Measurements from ENCODE around the gene DYRK2. TPM values are rescaled to one million over a fixed set of nuclear protein-coding genes. Genes with fewer than 3 reads are reported as not detected.

The DYRK2 gene
- total and polyA plus RNA-seq, 2 experiments from 2014 or later = 7.1 to 34.1 TPM

DNA sequence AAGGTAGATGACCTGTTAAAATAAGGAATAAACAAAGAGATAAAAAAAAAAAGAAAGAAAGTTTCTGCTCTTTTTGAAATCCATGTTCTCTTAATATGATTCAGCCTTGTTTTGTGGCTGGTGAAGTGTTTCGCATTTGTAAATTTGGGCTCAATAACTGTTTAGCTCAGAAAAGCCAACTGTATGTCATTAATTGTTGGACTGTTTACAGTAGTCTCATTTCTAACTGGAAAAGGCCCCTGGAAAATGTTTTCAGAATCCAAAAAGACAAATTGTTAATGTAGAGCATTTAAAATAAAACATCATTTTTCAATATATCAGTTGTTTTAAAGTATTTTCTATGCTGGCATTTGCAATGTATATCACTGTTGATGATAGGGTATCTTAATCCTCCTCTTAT lies 47.4 kb upstream of the DYRK2 start (continued):
- TF ChIP-seq, protein P1, sequence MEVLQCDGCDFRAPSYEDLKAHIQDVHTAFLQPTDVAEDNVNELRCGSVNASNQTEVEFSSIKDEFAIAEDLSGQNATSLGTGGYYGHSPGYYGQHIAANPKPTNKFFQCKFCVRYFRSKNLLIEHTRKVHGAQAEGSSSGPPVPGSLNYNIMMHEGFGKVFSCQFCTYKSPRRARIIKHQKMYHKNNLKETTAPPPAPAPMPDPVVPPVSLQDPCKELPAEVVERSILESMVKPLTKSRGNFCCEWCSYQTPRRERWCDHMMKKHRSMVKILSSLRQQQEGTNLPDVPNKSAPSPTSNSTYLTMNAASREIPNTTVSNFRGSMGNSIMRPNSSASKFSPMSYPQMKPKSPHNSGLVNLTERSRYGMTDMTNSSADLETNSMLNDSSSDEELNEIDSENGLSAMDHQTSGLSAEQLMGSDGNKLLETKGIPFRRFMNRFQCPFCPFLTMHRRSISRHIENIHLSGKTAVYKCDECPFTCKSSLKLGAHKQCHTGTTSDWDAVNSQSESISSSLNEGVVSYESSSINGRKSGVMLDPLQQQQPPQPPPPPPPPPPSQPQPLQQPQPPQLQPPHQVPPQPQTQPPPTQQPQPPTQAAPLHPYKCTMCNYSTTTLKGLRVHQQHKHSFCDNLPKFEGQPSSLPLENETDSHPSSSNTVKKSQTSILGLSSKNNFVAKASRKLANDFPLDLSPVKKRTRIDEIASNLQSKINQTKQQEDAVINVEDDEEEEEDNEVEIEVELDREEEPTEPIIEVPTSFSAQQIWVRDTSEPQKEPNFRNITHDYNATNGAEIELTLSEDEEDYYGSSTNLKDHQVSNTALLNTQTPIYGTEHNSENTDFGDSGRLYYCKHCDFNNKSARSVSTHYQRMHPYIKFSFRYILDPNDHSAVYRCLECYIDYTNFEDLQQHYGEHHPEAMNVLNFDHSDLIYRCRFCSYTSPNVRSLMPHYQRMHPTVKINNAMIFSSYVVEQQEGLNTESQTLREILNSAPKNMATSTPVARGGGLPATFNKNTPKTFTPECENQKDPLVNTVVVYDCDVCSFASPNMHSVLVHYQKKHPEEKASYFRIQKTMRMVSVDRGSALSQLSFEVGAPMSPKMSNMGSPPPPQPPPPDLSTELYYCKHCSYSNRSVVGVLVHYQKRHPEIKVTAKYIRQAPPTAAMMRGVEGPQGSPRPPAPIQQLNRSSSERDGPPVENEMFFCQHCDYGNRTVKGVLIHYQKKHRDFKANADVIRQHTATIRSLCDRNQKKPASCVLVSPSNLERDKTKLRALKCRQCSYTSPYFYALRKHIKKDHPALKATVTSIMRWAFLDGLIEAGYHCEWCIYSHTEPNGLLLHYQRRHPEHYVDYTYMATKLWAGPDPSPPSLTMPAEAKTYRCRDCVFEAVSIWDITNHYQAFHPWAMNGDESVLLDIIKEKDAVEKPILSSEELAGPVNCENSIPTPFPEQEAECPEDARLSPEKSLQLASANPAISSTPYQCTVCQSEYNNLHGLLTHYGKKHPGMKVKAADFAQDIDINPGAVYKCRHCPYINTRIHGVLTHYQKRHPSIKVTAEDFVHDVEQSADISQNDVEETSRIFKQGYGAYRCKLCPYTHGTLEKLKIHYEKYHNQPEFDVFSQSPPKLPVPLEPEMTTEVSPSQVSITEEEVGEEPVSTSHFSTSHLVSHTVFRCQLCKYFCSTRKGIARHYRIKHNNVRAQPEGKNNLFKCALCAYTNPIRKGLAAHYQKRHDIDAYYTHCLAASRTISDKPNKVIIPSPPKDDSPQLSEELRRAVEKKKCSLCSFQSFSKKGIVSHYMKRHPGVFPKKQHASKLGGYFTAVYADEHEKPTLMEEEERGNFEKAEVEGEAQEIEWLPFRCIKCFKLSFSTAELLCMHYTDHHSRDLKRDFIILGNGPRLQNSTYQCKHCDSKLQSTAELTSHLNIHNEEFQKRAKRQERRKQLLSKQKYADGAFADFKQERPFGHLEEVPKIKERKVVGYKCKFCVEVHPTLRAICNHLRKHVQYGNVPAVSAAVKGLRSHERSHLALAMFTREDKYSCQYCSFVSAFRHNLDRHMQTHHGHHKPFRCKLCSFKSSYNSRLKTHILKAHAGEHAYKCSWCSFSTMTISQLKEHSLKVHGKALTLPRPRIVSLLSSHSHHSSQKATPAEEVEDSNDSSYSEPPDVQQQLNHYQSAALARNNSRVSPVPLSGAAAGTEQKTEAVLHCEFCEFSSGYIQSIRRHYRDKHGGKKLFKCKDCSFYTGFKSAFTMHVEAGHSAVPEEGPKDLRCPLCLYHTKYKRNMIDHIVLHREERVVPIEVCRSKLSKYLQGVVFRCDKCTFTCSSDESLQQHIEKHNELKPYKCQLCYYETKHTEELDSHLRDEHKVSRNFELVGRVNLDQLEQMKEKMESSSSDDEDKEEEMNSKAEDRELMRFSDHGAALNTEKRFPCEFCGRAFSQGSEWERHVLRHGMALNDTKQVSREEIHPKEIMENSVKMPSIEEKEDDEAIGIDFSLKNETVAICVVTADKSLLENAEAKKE (CRISPR knock-in tag; IDR thresholded peaks at IDR 0.05) = no peak

DNA sequence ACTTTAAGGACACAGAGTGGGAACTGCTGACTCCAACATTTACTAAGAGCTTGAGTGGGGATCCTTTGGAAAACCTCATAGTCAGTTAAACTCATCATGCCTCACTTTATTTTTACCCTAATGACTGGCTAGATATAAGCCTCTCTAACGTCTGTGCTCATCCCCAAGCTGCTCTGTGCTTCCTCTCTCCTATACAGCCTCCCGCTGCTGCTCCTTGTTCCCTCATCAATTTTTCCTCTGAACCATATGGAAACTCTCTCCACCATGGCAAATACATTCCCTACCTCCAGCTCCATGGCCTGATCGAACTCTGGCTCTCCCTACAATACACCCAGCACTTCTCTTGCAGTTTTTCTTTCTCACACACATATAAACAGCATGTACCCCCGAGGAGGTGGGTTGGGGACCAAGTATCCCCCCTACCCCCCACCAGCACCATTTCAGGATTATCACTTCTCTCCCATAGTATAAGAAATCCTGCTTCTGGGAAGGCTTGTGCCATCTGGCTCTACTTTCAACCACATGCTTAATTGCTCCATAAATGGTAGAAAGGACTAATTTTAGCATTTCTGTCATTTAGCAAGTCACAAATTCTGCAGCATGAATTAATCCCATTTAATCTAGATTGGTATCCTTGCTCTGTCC lies 39.2 kb upstream of the DYRK2 start:
- Histone ChIP-seq H3K4me3 (no peak overlapping the region), H3K27ac (ENCODE audit: low read depth) (no peak overlapping the region), H4K20me1 (replicated peaks; ENCODE audit: insufficient read depth) (no peaks in the 10 kb centered on the region), H3K4me2 (no peak overlapping the region), H3K27me3 (ENCODE audit: insufficient read depth) (no peaks in the 10 kb centered on the region), H3K9me2 (ENCODE audit: insufficient read depth) (peaks cover 14% of the 10 kb centered on the region; the same call in 1 of the 2 replicates), H2AFZ (no peak overlapping the region), H3F3A (replicated peaks; ENCODE audit: low read depth) (no peaks in the 10 kb centered on the region), H3K36me3 (ENCODE audit: insufficient read depth) (no peaks in the 10 kb centered on the region), H3K4me1 (ENCODE audit: insufficient read depth) (no peaks in the 10 kb centered on the region), H3K79me2 (replicated peaks; ENCODE audit: insufficient read depth) (no peaks in the 10 kb centered on the region)
- ATAC-seq = no peak
- H3K4me3 Mint-ChIP-seq = no peak overlapping the region
- H3K36me3 Mint-ChIP-seq (ENCODE audit: low read depth) = peaks cover 6% of the 10 kb centered on the region; the same call in 1 of the 3 replicates
- H3K9me3 Mint-ChIP-seq = peaks cover 10% of the 10 kb centered on the region; the same call in 1 of the 3 replicates
- H3K27ac Mint-ChIP-seq = no peak overlapping the region
- no peak for DNase-seq (ENCODE audit: low spot score)
- H3K27me3 Mint-ChIP-seq (ENCODE audit: insufficient read depth, low read depth, poor library complexity) = no peaks in the 10 kb centered on the region
- no peaks in the 10 kb centered on the region for H3K4me1 Mint-ChIP-seq
- TF ChIP-seq CREB1 (CRISPR knock-in tag; IDR thresholded peaks at IDR 0.05; ENCODE audit: low read depth) (no peak), ZNF114 (CRISPR knock-in tag; IDR thresholded peaks at IDR 0.05) (no peak), EZH2 (IDR thresholded peaks at IDR 0.05; ENCODE audit: low read depth, unreplicated experiment) (no peak), STAT1 (IDR thresholded peaks at IDR 0.05; ENCODE audit: unreplicated experiment) (no peak), ZNF331 (CRISPR knock-in tag; IDR thresholded peaks at IDR 0.05; ENCODE audit: low read depth) (no peak), JUNB (IDR thresholded peaks at IDR 0.05; ENCODE audit: unreplicated experiment) (no peak)
- TF ChIP-seq, protein P2, sequence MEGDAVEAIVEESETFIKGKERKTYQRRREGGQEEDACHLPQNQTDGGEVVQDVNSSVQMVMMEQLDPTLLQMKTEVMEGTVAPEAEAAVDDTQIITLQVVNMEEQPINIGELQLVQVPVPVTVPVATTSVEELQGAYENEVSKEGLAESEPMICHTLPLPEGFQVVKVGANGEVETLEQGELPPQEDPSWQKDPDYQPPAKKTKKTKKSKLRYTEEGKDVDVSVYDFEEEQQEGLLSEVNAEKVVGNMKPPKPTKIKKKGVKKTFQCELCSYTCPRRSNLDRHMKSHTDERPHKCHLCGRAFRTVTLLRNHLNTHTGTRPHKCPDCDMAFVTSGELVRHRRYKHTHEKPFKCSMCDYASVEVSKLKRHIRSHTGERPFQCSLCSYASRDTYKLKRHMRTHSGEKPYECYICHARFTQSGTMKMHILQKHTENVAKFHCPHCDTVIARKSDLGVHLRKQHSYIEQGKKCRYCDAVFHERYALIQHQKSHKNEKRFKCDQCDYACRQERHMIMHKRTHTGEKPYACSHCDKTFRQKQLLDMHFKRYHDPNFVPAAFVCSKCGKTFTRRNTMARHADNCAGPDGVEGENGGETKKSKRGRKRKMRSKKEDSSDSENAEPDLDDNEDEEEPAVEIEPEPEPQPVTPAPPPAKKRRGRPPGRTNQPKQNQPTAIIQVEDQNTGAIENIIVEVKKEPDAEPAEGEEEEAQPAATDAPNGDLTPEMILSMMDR (conservative IDR thresholded peaks at IDR 0.05; ENCODE audit: low read depth in 2 of 2) = no peak

Measured in GM23338 (cell line).